ENCODE results near the gene ZBTB34.

Gene ZBTB34

DNA sequence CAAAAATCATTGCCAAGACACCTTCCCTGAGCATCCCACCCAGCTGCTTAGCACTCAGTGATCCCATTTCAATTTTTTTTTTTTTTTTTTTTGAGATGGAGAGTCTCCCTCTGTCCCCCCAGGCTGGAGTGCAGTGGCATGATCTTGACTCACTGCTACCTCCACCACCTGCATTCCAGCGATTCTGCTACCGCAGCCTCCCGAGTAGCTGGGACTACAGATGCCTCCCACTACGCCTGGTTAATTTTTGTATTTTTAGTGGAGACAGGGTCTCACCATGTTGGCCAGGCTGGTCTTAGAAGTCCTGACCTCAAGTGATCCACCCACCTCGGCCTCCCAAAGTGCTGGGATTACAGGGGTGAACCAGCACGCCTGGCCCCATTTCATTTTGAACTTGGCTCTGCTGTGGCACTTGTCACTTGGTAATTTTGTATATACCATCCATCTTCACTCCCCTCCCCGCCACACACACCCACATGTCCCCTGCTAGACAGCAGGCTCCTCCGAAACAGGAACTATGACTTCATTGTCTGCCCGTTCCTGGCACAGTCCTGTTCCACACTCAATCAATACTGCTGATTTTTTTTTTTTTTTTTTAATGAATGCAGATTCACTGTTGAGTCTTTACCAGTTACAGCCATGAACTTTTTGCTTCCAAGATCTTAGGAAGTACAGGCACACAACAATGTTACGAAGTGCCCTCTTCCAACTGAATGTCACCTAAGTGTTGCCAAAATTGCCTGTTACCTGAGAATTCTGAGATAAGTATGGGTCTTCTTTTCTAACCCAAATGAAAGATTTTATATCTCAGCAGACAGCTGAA is 17.3 kb upstream of the ZBTB34 start:
- FAIRE-seq (no peak), DNase-seq (ENCODE audit: insufficient read length, low spot score) (no peak)
- TF ChIP-seq, protein P1, sequence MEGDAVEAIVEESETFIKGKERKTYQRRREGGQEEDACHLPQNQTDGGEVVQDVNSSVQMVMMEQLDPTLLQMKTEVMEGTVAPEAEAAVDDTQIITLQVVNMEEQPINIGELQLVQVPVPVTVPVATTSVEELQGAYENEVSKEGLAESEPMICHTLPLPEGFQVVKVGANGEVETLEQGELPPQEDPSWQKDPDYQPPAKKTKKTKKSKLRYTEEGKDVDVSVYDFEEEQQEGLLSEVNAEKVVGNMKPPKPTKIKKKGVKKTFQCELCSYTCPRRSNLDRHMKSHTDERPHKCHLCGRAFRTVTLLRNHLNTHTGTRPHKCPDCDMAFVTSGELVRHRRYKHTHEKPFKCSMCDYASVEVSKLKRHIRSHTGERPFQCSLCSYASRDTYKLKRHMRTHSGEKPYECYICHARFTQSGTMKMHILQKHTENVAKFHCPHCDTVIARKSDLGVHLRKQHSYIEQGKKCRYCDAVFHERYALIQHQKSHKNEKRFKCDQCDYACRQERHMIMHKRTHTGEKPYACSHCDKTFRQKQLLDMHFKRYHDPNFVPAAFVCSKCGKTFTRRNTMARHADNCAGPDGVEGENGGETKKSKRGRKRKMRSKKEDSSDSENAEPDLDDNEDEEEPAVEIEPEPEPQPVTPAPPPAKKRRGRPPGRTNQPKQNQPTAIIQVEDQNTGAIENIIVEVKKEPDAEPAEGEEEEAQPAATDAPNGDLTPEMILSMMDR (IDR thresholded peaks at IDR 0.05; ENCODE audit: insufficient read depth, missing control alignments) = no peak

DNA sequence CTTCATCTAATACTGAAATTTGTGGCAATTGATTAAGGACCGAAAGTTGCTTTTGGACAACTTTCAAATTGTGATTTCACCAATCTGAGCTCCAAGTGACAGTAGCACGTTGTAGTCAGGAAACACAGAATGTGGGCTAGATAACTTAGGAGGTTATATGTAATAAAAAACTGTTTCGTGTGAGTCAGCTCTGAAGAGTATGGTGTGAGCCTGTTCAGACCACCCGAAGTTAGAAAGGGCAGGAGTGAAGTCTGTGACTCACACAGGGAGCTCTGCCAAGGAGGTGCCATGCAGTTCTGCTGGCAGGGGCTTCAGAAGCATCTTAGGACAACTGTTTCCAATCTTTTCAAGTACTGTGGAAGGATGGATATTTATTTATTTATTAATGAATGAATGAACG is 16.4 kb upstream of the ZBTB34 start:
- TF ChIP-seq, protein P1 (IDR thresholded peaks at IDR 0.05; ENCODE audit: insufficient read depth, missing control alignments) = no peak
- FAIRE-seq = no peak
- no peak for DNase-seq (ENCODE audit: insufficient read length, low spot score)

DNA sequence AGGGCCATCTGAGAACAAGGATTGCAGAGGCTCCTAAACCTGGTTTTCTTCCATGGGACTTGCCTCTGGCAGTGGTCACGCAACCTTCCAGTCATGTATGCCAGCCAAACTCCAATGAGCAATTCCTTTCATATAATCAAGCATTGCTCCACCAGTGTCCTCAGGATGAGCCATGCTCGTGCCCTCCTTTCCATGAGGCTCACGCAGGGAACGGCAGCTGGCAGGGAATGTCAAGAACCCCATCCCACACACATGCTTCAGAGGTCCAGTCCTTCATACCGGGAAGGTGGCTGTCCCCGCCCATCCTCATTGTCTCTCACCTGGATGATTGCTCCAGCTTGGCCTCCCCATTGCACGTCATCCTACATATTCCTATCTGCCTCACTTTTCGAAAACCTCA is 13.4 kb upstream of the ZBTB34 start:
- FAIRE-seq (no peak), DNase-seq (ENCODE audit: insufficient read length, low spot score) (no peak)
- TF ChIP-seq, protein P1 (IDR thresholded peaks at IDR 0.05; ENCODE audit: insufficient read depth, missing control alignments) = no peak

DNA sequence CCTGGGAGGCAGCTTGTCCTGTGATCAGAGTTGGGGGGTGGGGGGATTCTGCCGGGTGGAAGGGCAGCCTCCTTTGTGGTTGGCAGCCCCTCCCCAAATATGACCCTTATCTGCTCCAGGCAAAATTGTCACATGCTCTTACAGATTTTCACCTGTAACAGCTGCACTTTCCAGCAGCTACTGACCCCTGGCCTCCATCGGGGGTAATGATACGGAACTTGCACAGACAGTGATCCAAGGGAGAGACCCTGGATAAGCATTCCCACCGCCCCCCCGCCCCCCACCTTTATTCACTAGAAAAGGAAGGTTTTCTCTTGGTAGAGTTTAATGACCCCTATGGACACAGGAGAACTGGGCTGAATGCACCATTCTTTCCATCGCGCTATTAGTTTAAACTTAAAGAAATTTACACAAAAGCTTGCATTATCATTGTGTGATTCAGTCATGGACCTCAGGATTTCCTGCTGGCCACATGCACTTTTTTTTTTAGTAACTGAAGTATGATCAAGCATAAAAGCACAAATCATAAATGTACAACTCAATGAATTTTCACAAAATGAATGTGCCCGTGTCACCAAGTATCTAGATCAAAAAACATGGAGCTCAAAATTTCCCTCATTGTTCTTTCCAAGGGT is 10.7 kb upstream of the ZBTB34 start:
- DNase-seq (ENCODE audit: insufficient read length, low spot score) = no peak
- TF ChIP-seq, protein P1 (IDR thresholded peaks at IDR 0.05; ENCODE audit: insufficient read depth, missing control alignments) = no peak

DNA sequence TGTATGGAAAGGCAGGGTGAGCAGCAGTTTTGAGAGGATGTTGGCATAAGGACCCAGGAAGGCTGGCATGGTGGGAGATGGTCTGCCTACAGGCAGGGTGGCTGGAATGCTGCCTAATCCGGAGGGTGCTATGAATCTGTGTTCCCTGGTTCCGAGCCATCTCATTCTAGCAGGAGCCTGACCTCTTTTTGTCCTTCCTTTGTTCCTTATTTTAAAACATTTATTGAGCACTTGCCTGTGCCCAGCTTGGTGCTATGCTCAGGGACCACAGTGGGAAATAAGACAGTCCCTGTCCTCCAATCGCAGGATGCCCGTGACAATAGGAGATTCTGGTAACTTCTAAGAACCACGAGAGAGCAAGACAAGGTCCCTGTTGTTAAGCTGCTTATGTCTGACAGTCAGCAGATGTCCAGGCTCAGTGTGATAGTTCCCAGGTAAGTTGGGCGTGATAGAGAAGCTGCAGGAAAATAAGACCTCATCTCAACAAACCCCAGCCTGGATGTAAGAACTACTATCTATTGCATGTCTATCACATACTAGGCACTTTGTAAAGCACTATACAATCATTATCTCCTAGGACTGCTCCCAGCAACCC is 9.1 kb upstream of the ZBTB34 start:
- peak; percentile 40 for DNase-seq (ENCODE audit: insufficient read length, low spot score)
- TF ChIP-seq, protein P1 (IDR thresholded peaks at IDR 0.05; ENCODE audit: insufficient read depth, missing control alignments) = no peak
- FAIRE-seq = peak; percentile 86

More for the DNA sequence above, 10.7 kb upstream of the ZBTB34 start:
- FAIRE-seq = no peak

DNA sequence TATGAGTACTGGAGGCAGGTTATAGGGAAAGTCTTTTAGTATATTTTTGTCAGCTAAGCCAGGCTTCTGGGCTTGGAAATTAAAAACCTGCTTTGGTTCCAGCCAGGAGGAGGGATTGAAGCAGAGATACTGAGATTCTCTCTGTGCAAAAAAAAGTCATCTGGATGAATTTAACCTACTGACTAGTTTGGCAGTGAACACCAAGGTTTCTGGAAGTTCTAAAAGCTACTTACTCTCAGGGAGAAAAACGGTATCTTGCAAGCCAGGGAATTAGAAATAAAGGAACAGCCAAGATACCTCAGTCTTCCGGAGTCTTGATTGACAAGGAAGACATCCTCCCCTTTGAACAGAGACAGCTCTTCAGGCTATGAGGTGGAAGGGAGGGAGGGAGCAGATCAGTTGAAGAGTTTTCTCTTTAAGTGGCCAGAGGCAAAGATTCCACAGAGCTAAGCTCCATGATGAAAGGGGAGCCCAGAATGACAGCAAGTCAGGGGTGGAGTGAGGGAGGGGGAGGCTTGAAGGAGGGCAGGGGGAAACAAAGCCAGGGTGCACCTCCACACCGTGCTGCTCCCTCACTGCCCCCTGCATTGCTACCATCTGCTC is 8.3 kb upstream of the ZBTB34 start:
- no peak for DNase-seq (ENCODE audit: insufficient read length, low spot score)
- TF ChIP-seq, protein P1 (IDR thresholded peaks at IDR 0.05; ENCODE audit: insufficient read depth, missing control alignments) = no peak
- no peak for FAIRE-seq

All from D721Med (cell line).